Vagina (tissue), 2 donors: ENCODE results near the gene CMIP.
"Not testable (repeated sequence)": the region's sequence is repeated elsewhere in the genome, so short reads cannot be mapped to it uniquely, and the experiment has no call there.

ENCODE experiments used
- POLR2A ChIP-seq, 2 donors: fragments of 450-650 bp; IDR thresholded peaks; one replicate each; pipeline ENCODE4 v1.6.1; 2017; ENCODE audit warnings: antibody characterized with exemption in 2 of 2, mild to moderate bottlenecking in 2 of 2, moderate library complexity in 2 of 2
- TF ChIP-seq, protein P1 (sequence below), 3 experiments: fragments of 450-650 bp in 2 of 3; fragments of 200-600 bp in 1 of 3; sonication (generic) in 1 of 3; IDR thresholded peaks; one replicate each; pipeline ENCODE4 v1.5.1; 2017 to 2019; ENCODE audit warnings: antibody characterized with exemption in 3 of 3, mild to moderate bottlenecking in 2 of 3, moderate library complexity in 2 of 3

DNA sequence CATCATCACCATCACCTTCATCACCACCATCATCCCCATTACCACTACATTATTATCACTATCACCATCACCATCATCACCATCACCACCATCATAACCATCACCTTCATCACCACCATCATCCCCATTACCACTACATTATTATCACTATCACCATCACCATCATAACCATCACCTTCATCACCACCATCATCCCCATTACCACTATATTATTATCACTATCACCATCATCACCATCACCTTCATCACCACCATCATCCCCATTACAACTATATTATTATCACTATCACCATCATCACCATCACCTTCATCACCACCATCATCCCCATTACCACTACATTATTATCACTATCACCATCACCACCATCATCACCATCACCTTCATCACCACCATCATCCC, 132.7 kb downstream of the CMIP start:
- TF ChIP-seq, protein P1, sequence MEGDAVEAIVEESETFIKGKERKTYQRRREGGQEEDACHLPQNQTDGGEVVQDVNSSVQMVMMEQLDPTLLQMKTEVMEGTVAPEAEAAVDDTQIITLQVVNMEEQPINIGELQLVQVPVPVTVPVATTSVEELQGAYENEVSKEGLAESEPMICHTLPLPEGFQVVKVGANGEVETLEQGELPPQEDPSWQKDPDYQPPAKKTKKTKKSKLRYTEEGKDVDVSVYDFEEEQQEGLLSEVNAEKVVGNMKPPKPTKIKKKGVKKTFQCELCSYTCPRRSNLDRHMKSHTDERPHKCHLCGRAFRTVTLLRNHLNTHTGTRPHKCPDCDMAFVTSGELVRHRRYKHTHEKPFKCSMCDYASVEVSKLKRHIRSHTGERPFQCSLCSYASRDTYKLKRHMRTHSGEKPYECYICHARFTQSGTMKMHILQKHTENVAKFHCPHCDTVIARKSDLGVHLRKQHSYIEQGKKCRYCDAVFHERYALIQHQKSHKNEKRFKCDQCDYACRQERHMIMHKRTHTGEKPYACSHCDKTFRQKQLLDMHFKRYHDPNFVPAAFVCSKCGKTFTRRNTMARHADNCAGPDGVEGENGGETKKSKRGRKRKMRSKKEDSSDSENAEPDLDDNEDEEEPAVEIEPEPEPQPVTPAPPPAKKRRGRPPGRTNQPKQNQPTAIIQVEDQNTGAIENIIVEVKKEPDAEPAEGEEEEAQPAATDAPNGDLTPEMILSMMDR (IDR thresholded peaks at IDR 0.05) = not testable (repeated sequence)
- TF ChIP-seq POLR2A (IDR thresholded peaks at IDR 0.05) = not testable (repeated sequence)
